GM03348 (cell line): ENCODE measurements around the gene PCYT1B.
"Not testable (repeated sequence)": the region's sequence is repeated elsewhere in the genome, so short reads cannot be mapped to it uniquely, and the experiment has no call there.

Experiments used
- DNase-seq: peaks from one replicate; pipeline ENCODE4 v3.0.0; 2012; ENCODE audit warnings: low spot score

Gene PCYT1B

GRCh38 chrX:24647257-24648058 lies at the start of gene PCYT1B:
Gene PCYT1B, minus strand, starts transcription at chrX:24647347. Its CDS starts 242 bp downstream, at chrX:24647105.
- peak; percentile 62 for DNase-seq

GRCh38 chrX:24696294-24696693 lies 49.1 kb upstream of the PCYT1B start:
- no peak for DNase-seq

- no peak for DNase-seq
Measured at GRCh38 chrX:24694825-24695224, 47.7 kb upstream of the PCYT1B start.

DNA sequence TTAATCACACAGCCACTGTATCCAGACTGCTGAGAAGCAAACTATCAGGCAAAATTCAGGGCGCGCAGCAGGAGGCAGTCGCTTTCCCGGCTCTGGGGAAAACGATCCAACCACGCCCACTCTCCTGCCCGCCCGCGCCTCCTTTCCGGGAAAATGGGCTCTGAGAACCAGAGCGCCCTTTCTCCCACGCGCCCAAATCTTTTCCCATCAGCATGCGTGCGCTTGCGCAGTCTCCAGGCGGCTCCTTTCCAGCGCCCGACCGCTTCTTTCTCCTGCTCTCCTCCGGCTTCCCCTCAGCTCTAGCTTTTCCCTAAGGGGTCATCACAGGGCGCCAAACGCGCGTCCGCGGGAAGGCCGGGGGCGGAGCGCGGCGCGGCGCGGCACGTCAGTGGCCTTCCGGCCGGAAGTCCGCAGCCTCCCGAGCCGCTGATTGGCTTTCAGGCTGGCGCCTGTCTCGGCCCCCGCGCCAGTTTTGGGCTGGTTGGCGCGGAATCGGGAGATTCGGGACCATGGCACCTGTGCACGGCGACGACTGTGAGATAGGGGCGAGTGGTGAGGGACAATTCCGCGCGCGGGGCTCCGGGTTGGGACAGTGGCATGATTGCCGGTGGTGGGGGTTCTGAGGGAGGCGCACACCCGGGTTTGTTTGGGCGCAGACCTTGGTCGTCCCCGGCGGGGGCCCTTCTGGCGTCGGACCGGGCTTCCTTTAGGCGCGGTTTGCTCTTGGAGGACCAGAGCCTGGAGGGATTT lies 46.5 kb upstream of the PCYT1B start, which contains the start of gene POLA1:
Gene POLA1, plus strand, starts transcription at position 466 of the 750 bp plus-strand sequence. Its CDS starts 44 bp downstream, at position 510.
- DNase-seq = peak; percentile 94

DNA sequence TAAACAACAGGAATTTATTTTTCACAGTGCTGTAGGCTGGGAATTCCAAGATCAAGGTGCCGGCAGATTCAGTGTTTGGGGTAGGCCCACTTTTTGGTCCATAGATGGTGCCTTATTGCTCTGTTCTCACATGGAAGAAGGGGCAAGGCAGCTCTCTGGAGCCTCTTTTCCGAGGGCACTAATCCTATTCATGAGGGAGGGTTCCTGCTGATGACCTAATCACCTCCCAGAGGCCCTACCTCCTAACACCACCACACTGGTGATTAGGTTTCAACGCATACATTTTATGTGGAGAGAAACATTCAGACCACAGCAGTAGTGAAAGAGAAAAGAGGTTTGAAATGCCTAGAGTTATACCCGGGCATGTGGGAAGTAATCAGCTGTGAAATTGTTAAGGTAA lies 45.2 kb upstream of the PCYT1B start:
- no peak for DNase-seq

- no peak for DNase-seq
Measured at GRCh38 chrX:24684048-24684447, 36.9 kb upstream of the PCYT1B start.

DNA sequence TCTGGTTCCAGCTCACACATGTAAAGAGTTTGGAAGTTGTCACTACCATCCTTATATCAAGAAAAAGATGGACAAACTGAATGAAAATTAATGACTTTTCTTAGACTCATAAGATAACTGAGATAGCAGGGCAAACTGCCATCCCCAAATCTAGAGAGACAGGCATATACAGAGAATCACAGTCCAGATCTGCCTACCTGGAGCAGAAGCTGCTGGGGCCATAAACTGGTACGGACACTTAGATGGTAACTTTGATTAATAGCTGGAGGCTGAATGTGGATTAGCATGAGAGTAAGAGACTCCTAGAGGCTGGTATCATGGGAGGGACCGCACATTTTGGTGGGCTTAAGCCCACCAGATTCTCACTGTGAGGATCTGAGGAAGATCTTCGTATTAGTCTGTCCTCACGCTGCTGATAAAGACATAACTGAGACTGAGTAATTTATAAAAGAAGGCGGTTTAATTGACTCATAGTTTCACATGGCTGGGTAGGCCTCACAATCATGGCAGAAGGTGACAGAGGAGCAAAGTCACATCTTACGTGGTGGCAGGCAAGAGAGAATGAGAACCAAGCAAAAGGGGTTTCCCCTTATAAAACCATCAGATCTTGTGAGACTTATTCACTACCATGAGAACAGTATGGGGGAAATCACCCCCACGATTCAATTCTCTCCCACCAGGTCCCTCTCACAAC lies 35.7 kb upstream of the PCYT1B start:
- DNase-seq = no peak

GRCh38 chrX:24676403-24677024 lies 29.4 kb upstream of the PCYT1B start:
- DNase-seq = peak; percentile 25

DNA sequence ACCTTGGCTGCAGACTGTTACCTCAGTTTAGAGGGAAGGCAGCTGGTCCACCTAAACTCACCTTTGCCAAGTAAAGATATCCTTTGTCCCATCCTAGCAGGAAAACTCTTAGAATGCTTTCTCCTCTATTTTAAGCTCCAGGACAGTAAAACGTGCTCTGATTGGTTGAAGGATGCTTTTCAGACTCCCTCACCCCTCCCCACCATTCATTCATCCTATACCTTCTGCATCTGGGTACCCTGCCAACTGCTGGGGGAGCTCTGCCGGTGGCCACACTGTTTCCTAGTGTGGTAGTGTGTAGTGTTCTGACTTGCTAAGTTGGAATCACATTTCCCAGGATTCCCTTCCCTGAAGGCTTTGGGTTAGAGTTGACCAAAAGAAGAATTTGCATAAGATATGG lies 26.3 kb upstream of the PCYT1B start:
- DNase-seq = no peak

- no peak for DNase-seq
Measured at GRCh38 chrX:24672701-24673190, 25.6 kb upstream of the PCYT1B start.

DNA sequence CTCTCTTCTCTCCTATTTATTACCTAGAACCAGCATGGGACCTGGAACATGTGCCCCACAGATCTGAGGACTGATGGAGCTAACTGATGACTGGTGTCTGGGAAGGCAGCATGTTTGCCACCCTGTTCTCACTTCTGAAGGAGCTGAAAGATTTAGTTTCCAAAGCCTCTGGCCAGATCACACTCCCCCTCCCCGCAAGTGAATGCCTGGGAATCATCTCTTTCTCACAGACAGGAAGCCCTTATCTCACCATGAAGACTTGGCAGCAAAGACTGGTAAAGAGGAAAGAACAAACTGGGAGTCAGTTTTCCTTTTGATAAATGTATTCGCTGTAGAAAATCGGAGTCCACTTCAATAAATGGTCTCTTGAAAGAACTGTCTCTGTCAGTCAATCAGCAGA lies 21.0 kb upstream of the PCYT1B start:
- DNase-seq = no peak

DNA sequence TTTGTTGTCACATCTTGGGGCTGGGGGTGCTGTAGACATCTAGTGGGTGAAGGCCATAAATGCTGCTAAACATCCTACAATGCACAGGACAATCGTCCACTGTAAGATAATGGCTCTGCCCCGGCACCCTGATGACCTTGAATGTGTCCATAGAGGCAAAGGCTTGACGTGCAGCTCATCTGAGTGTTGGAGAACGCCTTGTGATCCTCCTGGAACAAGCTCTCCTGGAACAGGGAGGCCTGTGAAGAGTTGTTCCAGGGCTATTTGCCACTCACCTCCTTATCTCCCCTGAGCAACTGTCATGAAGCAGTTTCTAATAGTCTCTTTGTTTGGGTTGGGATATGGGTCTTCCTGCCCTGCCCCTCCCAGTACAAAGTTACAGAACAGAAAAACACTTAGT lies 15.2 kb upstream of the PCYT1B start:
- no peak for DNase-seq

DNA sequence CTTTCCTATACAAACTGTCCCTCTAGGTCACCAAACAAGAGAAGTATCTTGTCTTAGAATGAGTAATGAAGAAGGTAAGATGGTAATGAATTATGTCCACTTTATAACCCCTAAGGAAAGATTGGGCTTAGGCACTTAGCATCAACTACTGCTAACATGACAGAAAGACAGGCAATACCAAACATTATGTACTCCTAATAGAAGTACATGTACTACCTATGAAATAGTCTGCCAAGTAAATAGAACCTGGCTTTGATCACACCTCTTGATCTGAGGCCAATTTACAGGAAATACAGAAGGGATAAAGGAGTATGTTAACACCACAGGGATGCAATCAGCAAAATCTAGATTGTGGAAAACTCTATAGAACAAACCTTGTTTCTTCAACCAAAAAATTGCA lies 14.1 kb upstream of the PCYT1B start:
- DNase-seq = no peak

DNA sequence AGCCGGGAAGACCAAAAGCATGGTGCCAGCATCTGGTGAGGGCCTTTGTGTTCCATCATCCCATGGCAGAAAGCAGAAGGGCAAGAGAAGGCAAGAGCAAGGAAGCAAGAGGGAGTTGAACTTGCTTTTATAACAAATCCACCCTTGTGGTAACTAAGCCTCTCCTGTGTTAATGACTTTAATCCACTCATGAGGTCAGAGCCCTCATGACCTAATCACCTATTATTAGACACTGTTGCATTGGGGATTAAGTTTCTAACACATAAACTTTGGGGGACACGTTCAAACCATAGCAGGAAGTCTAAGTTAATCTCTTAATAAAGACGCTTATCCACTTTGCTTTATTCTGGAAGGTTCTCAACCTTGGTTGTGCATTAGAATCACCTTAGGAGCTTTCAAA lies 12.5 kb upstream of the PCYT1B start:
- DNase-seq = no peak

- DNase-seq = no peak
Measured at GRCh38 chrX:24659106-24659505, 12.0 kb upstream of the PCYT1B start.

DNA sequence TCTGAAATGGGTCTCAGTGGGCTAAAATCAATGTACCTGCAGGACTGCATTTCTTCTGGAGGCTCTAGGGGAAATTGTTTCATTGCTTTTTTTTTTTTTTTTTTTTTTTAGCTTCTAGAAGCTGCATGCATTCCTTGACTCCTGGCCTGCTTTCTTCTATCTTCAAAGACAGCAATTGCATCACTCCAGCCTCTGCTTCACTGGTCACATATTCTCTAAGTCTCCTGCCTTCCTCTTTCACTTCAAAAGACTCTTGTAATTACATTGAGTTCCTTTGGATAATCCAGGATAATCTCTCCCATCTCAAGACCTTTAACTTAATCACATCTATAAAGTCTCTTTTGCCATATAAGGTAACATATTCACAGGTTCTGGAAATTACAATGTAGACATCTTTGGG lies 11.3 kb upstream of the PCYT1B start:
- DNase-seq = no peak

GRCh38 chrX:24657671-24658386 lies 10.7 kb upstream of the PCYT1B start:
- DNase-seq = no peak

- DNase-seq = not testable (repeated sequence)
Measured at GRCh38 chrX:24655679-24656078, 8.5 kb upstream of the PCYT1B start.

DNA sequence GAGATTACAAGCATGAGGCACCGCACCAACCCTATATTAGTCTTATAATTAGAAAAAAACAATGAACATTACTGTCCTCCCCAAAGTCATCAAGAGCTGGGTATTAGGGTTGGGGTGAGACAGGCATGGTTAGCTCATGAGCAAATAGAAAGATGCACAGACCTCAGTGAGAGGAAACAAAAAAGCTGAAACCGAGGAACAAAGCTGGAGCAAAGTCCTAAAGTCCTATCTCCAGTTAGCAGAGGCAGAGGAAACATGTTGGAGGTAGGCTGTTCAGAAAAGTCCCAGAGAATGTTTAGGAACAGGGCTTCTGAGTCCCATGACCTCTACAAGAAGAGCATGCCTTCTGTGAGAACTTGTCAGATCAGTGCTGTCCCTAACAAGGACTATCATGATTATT lies 4.6 kb upstream of the PCYT1B start:
- no peak for DNase-seq

GRCh38 chrX:24648495-24648894 lies 1.3 kb upstream of the PCYT1B start:
- no peak for DNase-seq

GRCh38 chrX:24646745-24647182 lies 383 bp downstream of the PCYT1B start:
- DNase-seq = peak; percentile 2
